Heart left ventricle (tissue), 13 donors: ENCODE data around the gene CPNE8.

Source experiments
- CTCF ChIP-seq, 12 donors: fragments of 200-600 bp; sonication (generic) in 4 of 12; IDR thresholded peaks; one replicate each; pipeline versions ENCODE4 v1.5.0 to v1.8.0; 2018 to 2022; ENCODE audit warnings: antibody characterized with exemption in 12 of 12, mild to moderate bottlenecking in 5 of 12
- POLR2A ChIP-seq, 2 donors: fragments of 450-650 bp; IDR thresholded peaks; one replicate each; pipeline ENCODE4 v1.6.1; 2017; ENCODE audit warnings: antibody characterized with exemption in 2 of 2, mild to moderate bottlenecking in 2 of 2, moderate library complexity in 2 of 2
- donor health status: ischemic (EF 13 %, LVEDD 7.1; RV severe dilation, severe dysfunction).
- donor health status: DM: no; HTN: yes; CAD: no.
- donor health status: DM: no; HTN: no; CAD: no.
- donor health status: ischemic (EF 25% LVEDD 6.9; RV normal size, moderate dysfunction).
- donor health status: ischemic (EF 25% LVEDD 5.7; RV mildly dilated, moderate dysfunction).
- donor health status: ischemic (EF 35%, LVEDD 5.7; RV mildly dilated, moderate dysfunction).
- donor health status: nonischemic (EF 11% LVEDD 7.7; RV severe dilation, severe dysfunction).
- donor health status: DM: yes; HTN: yes; CAD: no.
- donor health status: PGD.
- donor health status: ischemic (EF 29% LVEDD 5.4; RV normal size, mild dysfunction).
- donor health status: nonischemic (EF 23%, LVEDD 6.1; RV moderate dilation, normal function).

- TF ChIP-seq CTCF (IDR thresholded peaks at IDR 0.05) (no peak), POLR2A (IDR thresholded peaks at IDR 0.05) (no peak)
Measured at GRCh38 chr12:38883629-38884134, 21.7 kb downstream of the CPNE8 start.
